Thyroid gland (tissue), 4 donors: ENCODE data around the gene KCNJ18. TPM values are rescaled to one million over a fixed set of nuclear protein-coding genes. Genes with fewer than 3 reads are reported as not detected.
"Not testable (repeated sequence)": the region's sequence is repeated elsewhere in the genome, so short reads cannot be mapped to it uniquely, and the experiment has no call there.

Source experiments
- DNase-seq, 2 donors: peaks; one replicate each; pipeline ENCODE4 v3.0.0-alpha.2; 2019
- H3K27ac ChIP-seq, 3 donors: fragments of 200-600 bp; sonication (generic); 1 replicate in 2 of 3; 2 replicates in 1 of 3; pipeline ENCODE4 v1.5.1; 2016 to 2019; ENCODE audit warnings: mild to moderate bottlenecking in 1 of 3, moderate library complexity in 1 of 3
- H3K27me3 ChIP-seq: fragments of 200-600 bp; sonication (generic); one replicate; pipeline ENCODE4 v1.5.1; 2019
- H3K36me3 ChIP-seq, 2 donors: fragments of 200-600 bp; sonication (generic); one replicate each; pipeline ENCODE4 v1.5.1; 2016 to 2019
- H3K4me1 ChIP-seq, 2 donors: fragments of 200-600 bp; sonication (generic); one replicate each; pipeline ENCODE4 v1.5.1; 2017 to 2019
- H3K4me3 ChIP-seq, 3 donors: fragments of 200-600 bp; sonication (generic); replicated peaks in 1 of 3; 1 replicate in 2 of 3; 2 replicates in 1 of 3; pipeline ENCODE4 v1.5.1; 2016; ENCODE audit warnings: mild to moderate bottlenecking in 1 of 3
- H3K9me3 ChIP-seq: fragments of 200-600 bp; sonication (generic); one replicate; pipeline ENCODE4 v1.5.1; 2017
- POLR2A ChIP-seq, 2 donors: fragments of 450-650 bp; IDR thresholded peaks; one replicate each; pipeline ENCODE4 v1.6.1; 2017; ENCODE audit warnings: antibody characterized with exemption in 2 of 2, mild to moderate bottlenecking in 2 of 2, moderate library complexity in 1 of 2
- WGBS, 2 donors: methylation state at CpG; one replicate each; pipeline ENCODE4 v1.1.5; 2017; 5-methylcytosine and 5-hydroxymethylcytosine counted together
- intact Hi-C: fragments of 100-400 bp; cut with DNase I; formaldehyde crosslinking; loops from one replicate; pipeline ENCODE4 v1.15.1; 2023
- total RNA-seq, 4 donors: library from RNA; depleted of rRNA; stranded (reverse); fragments of >200 nt; gene quantifications; one replicate each; pipeline ENCODE4 v1.2.3, GENCODE V29; 2016
- TF ChIP-seq, protein P1 (sequence below), 6 experiments: fragments of 200-600 bp in 3 of 6; fragments of 450-650 bp in 3 of 6; sonication (generic) in 3 of 6; IDR thresholded peaks; one replicate each; pipeline ENCODE4 v1.5.1; 2016 to 2019; ENCODE audit warnings: antibody characterized with exemption in 6 of 6, mild to moderate bottlenecking in 2 of 6, inconsistent platforms in 1 of 6, moderate library complexity in 1 of 6

The KCNJ18 gene
- total RNA-seq, 4 donors from 2014 or later, result not detected

DNA sequence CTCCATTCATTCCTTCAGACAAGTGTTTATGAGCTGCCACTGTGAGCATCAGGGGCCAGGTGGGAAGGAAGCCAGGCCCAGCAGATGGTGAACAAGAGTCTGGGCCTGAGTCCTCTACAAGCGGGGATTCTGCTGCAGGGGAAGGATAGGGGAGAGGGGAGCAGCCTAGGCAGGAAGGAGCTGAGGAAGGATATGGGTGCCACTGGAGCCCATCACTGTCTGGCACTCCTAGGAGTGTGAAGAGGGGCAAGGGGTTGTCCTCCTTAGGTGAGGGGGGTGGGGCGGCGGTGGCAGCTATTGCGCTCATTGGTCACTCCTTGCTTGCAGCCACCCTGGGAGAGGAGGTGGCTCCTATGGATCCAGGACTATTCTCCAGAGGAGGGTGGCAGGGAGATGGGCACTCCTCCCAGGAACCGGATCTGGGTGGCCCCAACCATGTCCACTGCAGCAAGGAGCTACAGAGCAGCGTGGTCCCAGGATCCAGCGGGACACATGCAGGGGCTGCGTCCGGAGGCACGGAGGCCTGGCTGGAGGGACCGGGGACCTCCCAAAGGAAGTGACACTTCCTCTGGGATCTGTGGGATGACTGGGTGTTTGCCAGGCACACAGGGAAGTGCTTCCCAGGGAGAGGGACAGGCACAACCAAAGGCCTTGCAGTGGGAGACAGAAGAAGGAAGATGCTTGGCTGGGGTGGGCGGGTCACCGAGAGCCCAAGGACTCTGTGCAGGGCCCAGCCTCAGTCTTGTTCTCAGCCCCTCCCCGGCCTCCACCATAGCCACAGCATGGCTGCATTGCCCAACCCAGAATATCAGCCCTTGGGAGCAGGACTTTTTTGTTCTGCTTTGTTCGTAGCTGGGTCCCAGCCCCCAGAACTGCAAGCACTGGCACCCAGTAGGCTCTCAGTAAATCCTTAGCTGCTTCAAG lies 16.6 kb downstream of the KCNJ18 start:
- DNase-seq, H3K9me3 ChIP-seq, H3K36me3 ChIP-seq, H3K4me3 ChIP-seq, H3K27me3 ChIP-seq, intact Hi-C loops, H3K27ac ChIP-seq, H3K4me1 ChIP-seq: not testable (repeated sequence)
- 77 to 81% methylated on average over 12 to 15 of the region's 15 CpGs for WGBS, 2 donors

DNA sequence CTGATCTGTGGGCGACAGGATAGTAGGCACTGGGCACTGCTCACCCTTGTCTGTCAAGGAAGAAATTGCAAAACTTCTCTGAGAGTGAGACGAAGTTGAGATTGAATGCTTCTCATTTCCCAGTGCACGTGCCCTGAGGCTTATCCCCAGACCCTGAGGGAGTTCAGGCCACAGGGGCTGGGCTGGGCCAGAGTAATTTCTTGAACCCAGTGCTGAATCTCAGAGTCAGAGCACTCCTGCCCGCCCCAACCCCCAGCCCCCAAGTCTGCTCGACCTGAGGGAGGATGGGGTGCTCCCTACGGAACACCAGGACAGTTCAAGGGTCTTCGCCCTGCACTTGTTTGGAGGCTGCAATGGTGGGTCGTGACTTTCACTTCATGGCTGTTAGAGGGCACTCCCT lies 17.7 kb downstream of the KCNJ18 start:
- H3K4me3 ChIP-seq, DNase-seq, H3K4me1 ChIP-seq, H3K27ac ChIP-seq, H3K27me3 ChIP-seq, H3K36me3 ChIP-seq, intact Hi-C loops, H3K9me3 ChIP-seq: not testable (repeated sequence)
- 39% methylated on average over 3 of the region's 8 CpGs; no CpG with 5 or more reads in 1 of the 2 donors for WGBS, 2 donors

DNA sequence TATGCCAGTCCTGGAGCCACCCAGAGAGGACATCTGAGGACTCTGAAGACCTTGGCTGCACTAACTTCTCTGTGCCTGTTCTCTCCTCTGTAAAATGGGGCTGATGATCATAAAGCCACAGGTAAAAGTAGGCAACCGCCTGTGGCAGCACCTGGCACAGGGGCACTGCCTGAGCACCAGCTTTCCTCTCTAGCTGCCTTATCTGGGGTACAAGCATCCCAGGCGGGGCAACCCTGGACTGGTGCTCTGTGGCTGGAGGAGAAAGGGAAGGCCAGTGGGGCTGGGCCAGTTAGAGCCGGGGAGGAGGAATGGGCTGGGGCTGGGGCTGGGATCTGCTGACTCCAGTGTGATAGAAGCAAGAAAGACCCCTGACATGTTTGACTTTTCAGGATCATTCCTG lies 18.2 kb downstream of the KCNJ18 start:
- H3K36me3 ChIP-seq, H3K9me3 ChIP-seq, DNase-seq, H3K4me3 ChIP-seq, H3K27me3 ChIP-seq, H3K4me1 ChIP-seq, intact Hi-C loops, H3K27ac ChIP-seq: not testable (repeated sequence)
- 76% methylated on average over 3 of the region's 3 CpGs for WGBS, 2 donors

DNA sequence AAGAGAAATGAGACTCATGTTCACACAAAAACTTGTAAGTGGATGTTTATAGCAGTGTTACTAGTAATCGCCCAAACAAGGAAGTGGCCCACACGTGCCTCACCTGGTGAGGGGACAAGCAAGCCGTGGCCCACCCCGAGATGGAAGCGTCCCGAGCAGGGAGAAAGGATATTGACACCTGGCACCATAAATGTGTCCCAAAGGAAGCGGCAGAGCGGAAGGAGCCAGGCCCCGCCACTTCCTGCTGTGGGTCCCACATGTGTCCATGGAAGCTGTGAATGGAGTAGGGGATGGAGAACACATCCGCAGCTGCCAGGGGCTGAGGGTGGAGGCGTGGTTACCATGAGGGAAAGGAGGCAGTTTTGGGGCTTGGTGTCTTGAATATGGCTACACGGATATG lies 18.9 kb downstream of the KCNJ18 start:
- Histone ChIP-seq H3K36me3 (no peaks in the 10 kb centered on the region), H3K9me3 (no peaks in the 10 kb centered on the region), H3K27me3 (no peaks in the 10 kb centered on the region), H3K4me1 (no peaks in the 10 kb centered on the region), H3K4me3 (no peak overlapping the region), H3K27ac (no peak overlapping the region)
- intact Hi-C loops, result no loop called here
- no peak for DNase-seq
- 83 to 84% methylated on average over 12 of the region's 12 CpGs for WGBS, 2 donors
- TF ChIP-seq POLR2A (IDR thresholded peaks at IDR 0.05), result no peak
- TF ChIP-seq, protein P1, sequence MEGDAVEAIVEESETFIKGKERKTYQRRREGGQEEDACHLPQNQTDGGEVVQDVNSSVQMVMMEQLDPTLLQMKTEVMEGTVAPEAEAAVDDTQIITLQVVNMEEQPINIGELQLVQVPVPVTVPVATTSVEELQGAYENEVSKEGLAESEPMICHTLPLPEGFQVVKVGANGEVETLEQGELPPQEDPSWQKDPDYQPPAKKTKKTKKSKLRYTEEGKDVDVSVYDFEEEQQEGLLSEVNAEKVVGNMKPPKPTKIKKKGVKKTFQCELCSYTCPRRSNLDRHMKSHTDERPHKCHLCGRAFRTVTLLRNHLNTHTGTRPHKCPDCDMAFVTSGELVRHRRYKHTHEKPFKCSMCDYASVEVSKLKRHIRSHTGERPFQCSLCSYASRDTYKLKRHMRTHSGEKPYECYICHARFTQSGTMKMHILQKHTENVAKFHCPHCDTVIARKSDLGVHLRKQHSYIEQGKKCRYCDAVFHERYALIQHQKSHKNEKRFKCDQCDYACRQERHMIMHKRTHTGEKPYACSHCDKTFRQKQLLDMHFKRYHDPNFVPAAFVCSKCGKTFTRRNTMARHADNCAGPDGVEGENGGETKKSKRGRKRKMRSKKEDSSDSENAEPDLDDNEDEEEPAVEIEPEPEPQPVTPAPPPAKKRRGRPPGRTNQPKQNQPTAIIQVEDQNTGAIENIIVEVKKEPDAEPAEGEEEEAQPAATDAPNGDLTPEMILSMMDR (IDR thresholded peaks at IDR 0.05), result no peak

DNA sequence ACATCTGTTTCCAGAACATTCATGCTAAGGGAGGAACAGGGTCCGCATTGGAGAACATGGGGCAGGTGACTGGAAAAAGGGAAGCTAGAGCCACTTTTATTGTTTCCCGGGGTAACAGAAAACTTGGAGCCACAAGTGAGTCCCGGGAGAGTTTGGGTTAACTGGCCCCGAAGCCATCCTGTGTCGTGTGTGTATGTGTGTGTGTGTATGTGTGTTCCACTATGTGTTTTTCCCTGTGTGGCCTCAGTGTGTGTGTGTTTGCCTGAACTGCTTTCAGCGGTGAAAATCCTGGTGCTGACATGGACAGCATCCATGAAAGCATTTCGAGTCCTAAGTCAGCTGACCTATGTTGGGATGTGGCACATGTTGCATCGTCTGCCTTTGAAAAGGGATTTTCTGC lies 20.7 kb downstream of the KCNJ18 start:
- 71 to 73% methylated on average over 8 of the region's 8 CpGs for WGBS, 2 donors

DNA sequence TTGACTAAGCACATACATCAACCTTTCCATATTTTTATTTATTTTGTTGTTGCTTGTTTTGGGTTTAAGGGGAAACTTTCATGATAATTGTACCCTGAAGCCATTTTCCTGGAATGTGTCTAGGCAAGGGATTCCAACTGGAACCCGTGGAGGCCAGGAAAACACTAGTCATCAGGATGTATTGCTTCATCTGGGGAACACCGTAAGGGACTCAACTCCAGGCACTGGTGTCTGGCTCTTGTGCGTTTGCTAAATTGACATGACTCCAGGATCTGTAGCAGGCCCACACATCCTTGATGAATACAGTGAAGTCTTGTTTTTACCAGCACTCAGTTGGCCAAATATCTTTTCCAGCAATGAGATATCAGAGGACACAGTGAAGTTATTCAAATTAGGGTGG lies 21.3 kb downstream of the KCNJ18 start:
- H3K27me3 ChIP-seq, H3K4me1 ChIP-seq, DNase-seq, H3K4me3 ChIP-seq, H3K36me3 ChIP-seq, H3K9me3 ChIP-seq, intact Hi-C loops, H3K27ac ChIP-seq: not testable (repeated sequence)
- WGBS, 2 donors, result 6 to 41% methylated on average over 1 to 2 of the region's 3 CpGs

More for the DNA sequence above, 20.7 kb downstream of the KCNJ18 start:
- H3K27ac ChIP-seq, H3K36me3 ChIP-seq, H3K27me3 ChIP-seq, intact Hi-C loops, DNase-seq, H3K9me3 ChIP-seq, H3K4me3 ChIP-seq, H3K4me1 ChIP-seq: not testable (repeated sequence)

DNA sequence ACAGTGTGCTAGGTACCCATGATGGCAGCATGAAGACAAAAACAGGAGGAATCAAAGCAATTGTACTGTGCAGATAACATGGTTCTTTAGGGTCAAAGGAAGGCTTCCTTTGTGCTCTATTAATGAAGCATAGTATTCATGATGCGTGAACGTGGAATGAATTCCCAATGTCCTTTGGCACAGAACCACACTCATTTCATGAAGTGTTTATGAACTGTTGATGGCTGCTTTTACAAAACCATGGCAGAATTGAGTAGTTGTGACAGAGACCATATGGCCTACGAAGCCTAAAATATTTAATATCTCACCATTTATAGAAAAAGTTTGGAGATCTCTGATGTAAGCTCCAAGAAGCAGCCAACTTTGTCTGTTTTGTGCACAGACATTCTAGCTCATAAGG lies 22.4 kb downstream of the KCNJ18 start:
- H3K27me3 ChIP-seq, H3K36me3 ChIP-seq, H3K4me3 ChIP-seq, DNase-seq, H3K4me1 ChIP-seq, intact Hi-C loops, H3K27ac ChIP-seq, H3K9me3 ChIP-seq: not testable (repeated sequence)
- WGBS, 2 donors, result 57 to 67% methylated on average over 3 of the region's 3 CpGs

DNA sequence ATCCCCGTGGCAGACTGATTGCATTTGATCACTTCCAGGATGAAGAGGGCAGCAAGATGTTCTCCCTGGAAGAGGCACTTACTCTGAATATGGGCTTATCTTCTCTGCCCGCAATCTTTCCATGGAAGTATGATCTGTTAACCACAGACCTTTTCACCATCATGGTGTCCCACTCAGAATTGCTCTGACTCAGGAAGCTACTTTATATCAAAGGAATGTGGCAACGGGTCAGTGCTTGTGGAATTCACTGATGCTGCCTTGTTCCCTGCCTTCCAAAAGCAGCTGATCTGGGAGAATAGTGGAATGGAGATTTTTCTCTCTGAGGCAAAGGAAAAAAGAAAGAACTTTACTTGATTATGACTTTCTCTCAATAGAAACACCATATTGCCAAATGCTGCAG lies 23.6 kb downstream of the KCNJ18 start:
- H3K4me3 ChIP-seq, DNase-seq, intact Hi-C loops, H3K27me3 ChIP-seq, H3K36me3 ChIP-seq, H3K27ac ChIP-seq, H3K4me1 ChIP-seq, H3K9me3 ChIP-seq: not testable (repeated sequence)
- WGBS, 2 donors, result 60 to 62% methylated on average over 3 of the region's 3 CpGs

DNA sequence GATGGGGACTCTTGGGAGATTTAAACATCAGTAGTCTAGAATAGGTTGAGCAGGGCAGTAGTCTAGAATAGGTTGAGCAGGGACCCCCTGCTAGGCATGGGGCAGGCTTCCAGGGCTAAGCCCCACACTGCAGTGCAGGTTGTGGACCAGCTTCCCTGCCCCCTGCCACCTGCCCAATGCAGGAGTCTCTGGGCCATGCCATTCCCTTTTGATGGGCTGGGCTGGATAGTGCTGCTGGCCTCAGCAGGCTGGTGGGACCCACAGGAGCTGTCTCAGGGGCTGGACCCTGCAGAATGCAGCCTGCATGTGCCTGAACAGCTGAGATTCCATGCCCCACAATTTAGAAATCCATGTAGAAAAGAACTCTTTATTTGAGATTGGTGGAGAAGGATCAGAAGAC lies 26.6 kb downstream of the KCNJ18 start:
- H3K36me3 ChIP-seq, intact Hi-C loops: not testable (repeated sequence)

DNA sequence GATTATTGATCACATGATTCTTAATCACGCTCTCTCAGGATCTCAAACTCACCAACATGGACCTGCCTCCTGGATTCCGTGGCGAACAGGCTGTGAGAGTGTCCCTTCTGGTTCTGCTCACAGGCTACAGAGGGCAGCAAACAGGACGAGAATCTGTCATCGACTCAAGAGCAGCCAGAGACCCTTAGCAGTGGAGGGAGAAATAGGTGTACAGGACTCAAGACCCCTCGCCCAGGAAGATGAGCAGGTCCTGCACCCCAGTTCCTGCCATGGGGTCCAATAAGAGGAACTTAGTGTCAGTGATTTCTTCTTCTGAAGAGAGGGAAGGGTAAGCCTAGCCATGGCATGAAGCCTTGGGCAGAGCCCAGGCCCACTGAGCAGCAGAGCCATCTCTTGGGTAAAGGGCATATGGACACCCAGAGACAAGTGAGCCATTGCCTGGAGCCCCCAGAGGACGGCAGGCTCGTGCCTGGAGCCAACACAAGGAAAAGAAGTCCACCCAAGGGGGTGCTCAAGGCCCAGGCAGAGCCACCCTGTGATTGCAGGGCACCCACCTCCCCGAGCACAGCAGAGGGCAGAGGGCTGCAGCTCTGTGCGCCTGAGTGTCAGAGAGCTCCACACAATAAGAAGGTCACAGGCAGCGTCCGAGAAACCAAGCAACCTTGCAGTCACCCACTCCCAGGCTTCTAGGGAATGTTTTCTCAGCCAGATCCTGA lies 27.3 kb downstream of the KCNJ18 start:
- intact Hi-C loops, H3K27me3 ChIP-seq, H3K36me3 ChIP-seq, H3K4me3 ChIP-seq, H3K4me1 ChIP-seq, H3K9me3 ChIP-seq, H3K27ac ChIP-seq, DNase-seq: not testable (repeated sequence)
- 65 to 71% methylated on average over 10 to 12 of the region's 12 CpGs for WGBS, 2 donors

More for the DNA sequence above, 26.6 kb downstream of the KCNJ18 start:
- DNase-seq, H3K27me3 ChIP-seq, H3K9me3 ChIP-seq, H3K27ac ChIP-seq, H3K4me3 ChIP-seq, H3K4me1 ChIP-seq: not testable (repeated sequence)

DNA sequence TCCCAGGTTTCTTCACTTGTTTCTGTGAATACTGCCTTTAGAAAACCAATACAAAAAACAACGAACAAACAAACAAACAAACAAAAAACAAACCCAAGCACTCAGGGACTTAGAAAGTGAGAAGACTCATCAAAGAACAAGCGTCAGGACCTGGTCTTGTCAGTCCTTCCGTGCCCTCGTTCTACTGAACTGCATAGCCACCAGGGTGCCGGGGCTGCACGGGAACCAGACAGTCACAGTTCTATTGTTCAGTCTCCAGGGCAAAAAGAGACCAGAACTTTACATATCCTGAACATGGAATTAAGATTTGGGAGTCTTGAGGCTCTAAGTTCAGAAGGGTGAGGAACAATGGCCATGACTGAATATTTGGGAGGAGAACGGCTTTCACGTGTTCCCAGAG lies 28.2 kb downstream of the KCNJ18 start:
- H3K27me3 ChIP-seq, intact Hi-C loops, H3K4me1 ChIP-seq, H3K27ac ChIP-seq, DNase-seq, H3K4me3 ChIP-seq, H3K9me3 ChIP-seq, H3K36me3 ChIP-seq: not testable (repeated sequence)
- 71 to 76% methylated on average over 8 of the region's 8 CpGs for WGBS, 2 donors

DNA sequence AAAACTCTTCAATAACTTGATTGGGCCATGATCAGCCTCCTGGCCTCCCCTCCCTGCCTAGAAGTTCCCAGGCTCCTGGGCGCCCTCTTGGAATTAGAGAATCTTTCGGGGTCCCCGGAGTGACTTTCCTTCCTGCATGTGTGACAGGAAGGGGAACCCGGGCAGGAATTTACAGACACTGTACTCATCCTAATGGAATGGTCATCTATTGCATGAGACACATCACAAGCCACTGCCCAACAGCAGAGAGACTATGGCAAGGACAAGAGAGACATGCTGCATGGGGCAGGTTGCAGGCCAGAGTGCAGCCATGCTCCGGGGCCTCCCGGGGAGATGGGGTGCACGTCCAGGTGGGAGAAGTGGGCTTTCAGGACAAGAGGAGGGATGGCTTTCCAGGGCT lies 29.9 kb downstream of the KCNJ18 start:
- H3K27ac ChIP-seq, H3K4me1 ChIP-seq, H3K4me3 ChIP-seq, intact Hi-C loops, H3K36me3 ChIP-seq, H3K27me3 ChIP-seq, DNase-seq, H3K9me3 ChIP-seq: not testable (repeated sequence)
- WGBS, 2 donors, result 55 to 72% methylated on average over 6 to 7 of the region's 7 CpGs
